Panc1 (cell line): Measurements from ENCODE around the gene IPMK.

ENCODE experiments used
- POLR2AphosphoS5 ChIP-seq: IDR thresholded peaks from 2 replicates; pipeline ENCODE4 v1.6.1; 2012; ENCODE audit warnings: mild to moderate bottlenecking, low read depth, low read length, moderate library complexity
- SIN3A ChIP-seq: IDR thresholded peaks from 2 replicates; pipeline ENCODE4 v1.6.1; 2012; ENCODE audit warnings: low read depth, mild to moderate bottlenecking, low read length, moderate library complexity, borderline replicate concordance; ENCODE audit not compliant: insufficient read depth
- TCF7L2 ChIP-seq: IDR thresholded peaks from 2 replicates; pipeline ENCODE4 v1.6.1; 2011; ENCODE audit warnings: mild to moderate bottlenecking, low read depth, low read length, inconsistent platforms
- TF ChIP-seq, protein P1 (sequence below): fragments of 450-650 bp; IDR thresholded peaks from 2 replicates; pipeline ENCODE4 v1.5.1; 2017; ENCODE audit warnings: mild to moderate bottlenecking
- TF ChIP-seq, protein P2 (sequence below), 2 experiments: IDR thresholded peaks; 2 replicates each; pipeline ENCODE4 v1.6.1; 2011 to 2012; ENCODE audit warnings: low read depth in 2 of 2, control low read depth in 1 of 2, low read length in 1 of 2, mild to moderate bottlenecking in 1 of 2, moderate library complexity in 1 of 2; ENCODE audit not compliant: insufficient read depth in 1 of 2

- TF ChIP-seq, protein P1, sequence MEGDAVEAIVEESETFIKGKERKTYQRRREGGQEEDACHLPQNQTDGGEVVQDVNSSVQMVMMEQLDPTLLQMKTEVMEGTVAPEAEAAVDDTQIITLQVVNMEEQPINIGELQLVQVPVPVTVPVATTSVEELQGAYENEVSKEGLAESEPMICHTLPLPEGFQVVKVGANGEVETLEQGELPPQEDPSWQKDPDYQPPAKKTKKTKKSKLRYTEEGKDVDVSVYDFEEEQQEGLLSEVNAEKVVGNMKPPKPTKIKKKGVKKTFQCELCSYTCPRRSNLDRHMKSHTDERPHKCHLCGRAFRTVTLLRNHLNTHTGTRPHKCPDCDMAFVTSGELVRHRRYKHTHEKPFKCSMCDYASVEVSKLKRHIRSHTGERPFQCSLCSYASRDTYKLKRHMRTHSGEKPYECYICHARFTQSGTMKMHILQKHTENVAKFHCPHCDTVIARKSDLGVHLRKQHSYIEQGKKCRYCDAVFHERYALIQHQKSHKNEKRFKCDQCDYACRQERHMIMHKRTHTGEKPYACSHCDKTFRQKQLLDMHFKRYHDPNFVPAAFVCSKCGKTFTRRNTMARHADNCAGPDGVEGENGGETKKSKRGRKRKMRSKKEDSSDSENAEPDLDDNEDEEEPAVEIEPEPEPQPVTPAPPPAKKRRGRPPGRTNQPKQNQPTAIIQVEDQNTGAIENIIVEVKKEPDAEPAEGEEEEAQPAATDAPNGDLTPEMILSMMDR = no peak
- TF ChIP-seq, protein P2, sequence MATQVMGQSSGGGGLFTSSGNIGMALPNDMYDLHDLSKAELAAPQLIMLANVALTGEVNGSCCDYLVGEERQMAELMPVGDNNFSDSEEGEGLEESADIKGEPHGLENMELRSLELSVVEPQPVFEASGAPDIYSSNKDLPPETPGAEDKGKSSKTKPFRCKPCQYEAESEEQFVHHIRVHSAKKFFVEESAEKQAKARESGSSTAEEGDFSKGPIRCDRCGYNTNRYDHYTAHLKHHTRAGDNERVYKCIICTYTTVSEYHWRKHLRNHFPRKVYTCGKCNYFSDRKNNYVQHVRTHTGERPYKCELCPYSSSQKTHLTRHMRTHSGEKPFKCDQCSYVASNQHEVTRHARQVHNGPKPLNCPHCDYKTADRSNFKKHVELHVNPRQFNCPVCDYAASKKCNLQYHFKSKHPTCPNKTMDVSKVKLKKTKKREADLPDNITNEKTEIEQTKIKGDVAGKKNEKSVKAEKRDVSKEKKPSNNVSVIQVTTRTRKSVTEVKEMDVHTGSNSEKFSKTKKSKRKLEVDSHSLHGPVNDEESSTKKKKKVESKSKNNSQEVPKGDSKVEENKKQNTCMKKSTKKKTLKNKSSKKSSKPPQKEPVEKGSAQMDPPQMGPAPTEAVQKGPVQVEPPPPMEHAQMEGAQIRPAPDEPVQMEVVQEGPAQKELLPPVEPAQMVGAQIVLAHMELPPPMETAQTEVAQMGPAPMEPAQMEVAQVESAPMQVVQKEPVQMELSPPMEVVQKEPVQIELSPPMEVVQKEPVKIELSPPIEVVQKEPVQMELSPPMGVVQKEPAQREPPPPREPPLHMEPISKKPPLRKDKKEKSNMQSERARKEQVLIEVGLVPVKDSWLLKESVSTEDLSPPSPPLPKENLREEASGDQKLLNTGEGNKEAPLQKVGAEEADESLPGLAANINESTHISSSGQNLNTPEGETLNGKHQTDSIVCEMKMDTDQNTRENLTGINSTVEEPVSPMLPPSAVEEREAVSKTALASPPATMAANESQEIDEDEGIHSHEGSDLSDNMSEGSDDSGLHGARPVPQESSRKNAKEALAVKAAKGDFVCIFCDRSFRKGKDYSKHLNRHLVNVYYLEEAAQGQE (IDR thresholded peaks at IDR 0.05; ENCODE audit: insufficient read depth in 1 of 2, low read depth in 2 of 2, low read length in 1 of 2) = no peak
- TF ChIP-seq SIN3A (no peak), POLR2AphosphoS5 (no peak), TCF7L2 (no peak)
Measured at GRCh38 chr10:58239561-58240169, 28.0 kb downstream of the IPMK start.
